T1000 (cell line): ENCODE data around the gene TNFRSF21.
"Not testable (repeated sequence)": the region's sequence is repeated elsewhere in the genome, so short reads cannot be mapped to it uniquely, and the experiment has no call there.

ENCODE experiments used
- DNase-seq: peaks from one replicate; lab custom pipeline; 2025; ENCODE audit warnings: mixed read lengths; lab: John Stamatoyannopoulos, UW

The TNFRSF21 gene

DNA sequence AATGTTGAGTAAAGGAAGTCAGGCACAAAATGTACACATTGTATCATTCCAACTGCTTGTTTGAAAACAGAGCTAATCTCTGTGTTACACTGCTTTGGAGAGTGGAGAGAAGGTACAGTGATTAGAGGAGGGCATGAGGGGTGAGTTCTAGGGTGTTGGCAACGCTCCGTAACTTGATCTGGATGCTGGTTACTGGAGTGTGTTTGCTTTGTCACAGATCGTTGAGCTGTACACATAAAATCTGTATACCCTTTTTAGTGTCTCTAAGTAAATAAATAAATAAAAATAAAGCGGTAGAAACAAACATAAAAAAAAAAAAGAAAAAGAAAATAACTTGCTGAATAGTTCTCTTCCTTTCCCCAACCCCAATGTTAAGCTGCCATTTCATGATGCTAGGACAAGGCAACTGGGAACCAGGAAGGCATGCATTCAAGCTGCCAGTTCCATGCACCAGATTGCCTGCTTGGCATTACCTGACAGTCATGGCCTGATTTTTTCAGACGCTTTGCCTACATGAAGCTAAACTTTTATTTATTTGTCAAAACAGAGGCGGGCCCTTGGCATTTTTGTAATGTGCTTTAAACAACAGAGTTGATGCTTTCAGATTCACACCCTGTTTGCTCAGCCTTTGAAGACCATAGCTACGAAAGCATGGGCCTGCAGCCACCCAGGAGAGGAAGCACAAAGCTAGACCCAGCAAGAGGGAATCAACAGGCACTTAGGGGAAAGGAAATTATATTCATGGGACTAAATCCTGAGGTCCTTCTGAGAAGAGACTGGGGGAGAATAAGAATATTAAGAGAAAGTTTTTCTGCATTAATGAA lies 21.2 kb downstream of the TNFRSF21 start:
- DNase-seq: no peak

GRCh38 chr6:47286301-47286700 lies 23.4 kb downstream of the TNFRSF21 start:
- no peak for DNase-seq

GRCh38 chr6:47283993-47284392 lies 25.7 kb downstream of the TNFRSF21 start:
- DNase-seq: no peak

DNA sequence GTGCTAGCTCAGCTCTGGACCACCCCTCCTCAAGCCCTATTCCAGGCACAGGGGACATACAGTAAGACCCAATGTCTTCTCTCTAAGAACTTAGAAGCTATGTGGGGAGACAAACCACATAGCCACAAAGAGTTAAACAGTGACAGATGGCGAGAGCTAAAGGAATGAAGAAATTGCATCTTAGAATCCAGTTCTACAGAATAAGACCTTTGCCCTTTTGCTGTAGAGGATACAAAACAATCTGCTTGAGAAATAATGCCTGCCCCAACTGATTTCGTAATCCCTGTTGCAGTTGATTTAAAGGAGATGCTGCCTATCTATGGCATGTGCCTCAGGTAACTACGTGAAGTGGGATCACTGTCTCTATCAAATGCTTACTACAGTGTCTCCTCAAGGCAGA lies 31.2 kb downstream of the TNFRSF21 start:
- DNase-seq: no peak

DNA sequence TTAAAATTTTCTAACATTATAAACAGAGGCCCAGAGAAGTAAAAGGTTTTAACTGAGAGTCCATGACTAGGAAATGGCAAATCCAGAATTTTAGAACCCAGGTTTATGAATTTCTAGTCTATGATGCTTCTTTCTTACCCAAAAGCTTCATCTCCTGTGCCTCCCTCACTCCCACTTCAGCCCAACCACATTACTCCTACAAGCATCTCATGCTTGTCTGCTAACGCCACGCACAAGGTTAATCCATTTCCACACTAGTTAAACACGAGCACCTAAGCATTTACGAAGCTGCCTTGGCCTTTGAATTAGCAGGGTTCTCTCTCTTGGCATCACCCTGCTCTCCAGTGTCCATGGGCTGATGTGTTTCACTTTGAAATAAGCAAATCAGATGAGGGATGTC lies 32.0 kb downstream of the TNFRSF21 start:
- DNase-seq: no peak

GRCh38 chr6:47276377-47276776 lies 33.3 kb downstream of the TNFRSF21 start:
- no peak for DNase-seq

- no peak for DNase-seq
Measured at GRCh38 chr6:47275640-47276039, 34.1 kb downstream of the TNFRSF21 start.

DNA sequence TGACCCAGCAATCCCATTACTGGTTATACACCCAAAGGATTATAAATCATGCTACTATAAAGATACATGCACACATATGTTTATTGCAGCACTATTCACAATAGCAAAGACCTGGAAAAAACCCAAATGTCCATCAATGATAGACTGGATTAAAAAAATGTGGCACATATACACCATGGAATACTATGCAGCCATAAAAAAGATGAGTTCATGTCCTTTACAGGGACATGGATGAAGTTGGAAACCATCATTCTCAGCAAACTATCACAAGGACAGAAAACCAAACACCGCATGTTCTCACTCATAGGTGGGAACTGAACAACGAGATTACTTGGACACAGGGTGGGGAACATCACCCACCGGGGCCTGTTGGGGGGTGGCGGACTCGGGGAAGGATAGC lies 34.6 kb downstream of the TNFRSF21 start:
- not testable (repeated sequence) for DNase-seq

- DNase-seq: no peak
Measured at GRCh38 chr6:47268572-47269187, 41.0 kb downstream of the TNFRSF21 start.

- no peak for DNase-seq
Measured at GRCh38 chr6:47267301-47267700, 42.4 kb downstream of the TNFRSF21 start.

- DNase-seq: no peak
Measured at GRCh38 chr6:47265971-47266370, 43.7 kb downstream of the TNFRSF21 start.

GRCh38 chr6:47264775-47265184 lies 44.9 kb downstream of the TNFRSF21 start:
- DNase-seq: no peak

GRCh38 chr6:47263268-47263667 lies 46.4 kb downstream of the TNFRSF21 start:
- no peak for DNase-seq

- no peak for DNase-seq
Measured at GRCh38 chr6:47262231-47262630, 47.5 kb downstream of the TNFRSF21 start.

DNA sequence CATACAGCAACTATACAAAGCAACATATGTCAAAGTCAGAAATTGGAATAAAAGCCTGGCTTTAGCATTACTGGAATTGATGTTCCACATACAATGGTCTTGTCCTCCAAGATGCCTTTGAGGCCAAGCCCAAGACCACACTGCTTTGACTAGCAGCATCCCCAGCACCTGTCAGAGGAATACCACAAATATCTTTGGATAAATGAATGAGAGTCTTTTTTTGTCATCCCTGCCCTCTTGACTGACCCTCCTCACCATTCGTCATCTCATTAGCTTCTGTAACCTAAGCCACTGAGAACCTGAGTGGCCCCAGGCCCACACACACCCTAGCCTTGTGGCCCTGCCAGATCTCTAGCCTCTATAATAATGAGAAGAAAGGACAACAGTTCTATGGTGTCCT lies 48.5 kb downstream of the TNFRSF21 start:
- no peak for DNase-seq

- DNase-seq: no peak
Measured at GRCh38 chr6:47260021-47260420, 49.7 kb downstream of the TNFRSF21 start.

GRCh38 chr6:47258724-47259347 lies 50.9 kb downstream of the TNFRSF21 start:
- no peak for DNase-seq

DNA sequence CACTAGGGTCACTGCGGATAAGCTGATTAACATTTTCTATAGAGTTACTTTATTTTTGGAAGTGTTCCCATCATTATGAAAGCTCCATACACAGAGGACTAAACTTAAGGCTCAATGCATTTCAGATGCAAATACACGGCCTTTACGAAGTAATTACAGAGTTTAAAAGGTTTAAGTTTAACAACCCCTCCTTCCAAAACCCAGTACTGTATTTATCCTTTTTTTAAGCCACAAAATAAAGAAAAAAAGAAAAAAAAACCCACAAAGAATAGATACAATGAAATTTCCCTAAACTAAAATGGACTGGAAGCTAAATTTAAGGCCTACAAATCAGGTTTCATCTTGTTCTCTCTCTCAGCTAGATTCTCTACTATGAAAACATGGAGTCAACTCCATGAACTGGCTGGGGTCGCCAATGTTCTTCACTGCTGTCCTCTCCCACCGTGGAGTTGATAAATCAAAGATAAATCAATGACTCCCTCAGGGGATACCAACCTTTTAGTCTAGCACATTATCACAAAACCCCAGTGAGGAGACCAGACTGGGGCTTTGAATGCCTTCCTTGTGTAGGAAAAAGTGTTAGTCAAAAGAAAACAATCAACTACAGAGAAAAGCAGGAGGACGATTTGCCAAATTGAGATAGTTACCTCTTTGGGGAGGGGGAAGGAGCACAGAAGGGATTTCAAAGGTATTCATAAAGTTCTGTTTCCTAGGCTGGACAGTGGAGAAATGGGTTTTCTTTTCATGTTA lies 52.5 kb downstream of the TNFRSF21 start:
- no peak for DNase-seq

GRCh38 chr6:47256361-47256760 lies 53.3 kb downstream of the TNFRSF21 start:
- no peak for DNase-seq

GRCh38 chr6:47254906-47255305 lies 54.8 kb downstream of the TNFRSF21 start:
- DNase-seq: no peak

DNA sequence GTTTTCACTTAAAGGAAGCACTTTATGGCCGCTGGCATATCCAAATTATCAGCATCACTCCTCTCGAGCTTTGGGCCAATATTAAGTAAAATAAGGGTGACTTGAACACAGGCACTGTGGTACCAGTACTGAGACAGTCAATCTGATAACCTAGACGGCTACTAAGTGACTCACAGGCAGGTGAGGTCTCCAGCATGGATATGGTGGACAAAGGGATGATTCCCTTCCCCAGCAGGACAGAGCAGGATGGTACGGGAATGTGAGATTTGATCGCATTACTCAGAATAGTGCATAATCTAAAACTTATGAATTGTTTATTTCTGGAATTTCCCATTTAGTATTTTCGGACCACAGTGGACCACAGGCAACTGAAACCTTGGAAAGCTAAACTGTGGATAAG lies 55.7 kb downstream of the TNFRSF21 start:
- no peak for DNase-seq

DNA sequence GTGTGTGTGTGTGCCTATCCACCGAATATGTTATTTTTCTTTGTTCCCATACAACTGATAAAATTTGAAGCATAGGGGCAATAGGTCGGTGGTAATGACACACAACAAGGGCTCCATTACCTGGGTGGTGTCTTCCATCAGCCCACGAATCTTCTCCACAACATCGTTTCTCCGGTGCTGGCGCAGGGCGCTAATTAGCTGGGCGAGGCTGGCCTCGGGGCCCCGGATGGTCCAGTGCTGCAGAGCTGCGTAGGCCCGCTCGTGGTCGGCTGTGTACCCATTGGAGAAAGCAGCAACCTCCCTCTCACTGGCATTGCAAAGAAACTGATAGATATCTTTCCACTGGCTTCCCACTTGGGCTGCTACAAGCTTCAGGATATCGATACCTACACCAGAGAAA lies 56.6 kb downstream of the TNFRSF21 start:
- no peak for DNase-seq
